Measurements from ENCODE around the gene LRP1B.
A peak's percentile ranks its signal among the peaks of the same experiment; 100 is the strongest.
"Not testable (repeated sequence)": the region's sequence is repeated elsewhere in the genome, so short reads cannot be mapped to it uniquely, and the experiment has no call there.

Gene LRP1B

DNA sequence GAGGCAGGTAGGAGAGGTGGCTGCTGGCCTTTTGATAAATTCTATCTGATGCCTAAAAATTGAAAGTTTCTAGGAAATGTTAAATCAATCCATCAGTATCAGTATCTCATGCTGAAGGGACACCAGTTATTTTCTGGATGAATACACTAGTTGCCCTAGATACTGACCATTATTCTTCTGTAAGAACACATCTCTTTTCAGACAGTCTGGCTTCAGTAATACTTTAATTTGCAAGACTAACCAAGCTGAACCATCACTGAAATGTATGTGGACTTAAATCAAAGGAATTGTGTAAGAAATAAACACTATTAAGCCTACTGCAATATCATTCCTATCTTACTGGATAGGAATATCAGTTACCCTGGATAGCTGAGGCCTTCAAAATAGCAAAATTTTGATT lies 1546.3 kb downstream of the LRP1B start:
- peak; percentile 48 for DNase-seq

DNA sequence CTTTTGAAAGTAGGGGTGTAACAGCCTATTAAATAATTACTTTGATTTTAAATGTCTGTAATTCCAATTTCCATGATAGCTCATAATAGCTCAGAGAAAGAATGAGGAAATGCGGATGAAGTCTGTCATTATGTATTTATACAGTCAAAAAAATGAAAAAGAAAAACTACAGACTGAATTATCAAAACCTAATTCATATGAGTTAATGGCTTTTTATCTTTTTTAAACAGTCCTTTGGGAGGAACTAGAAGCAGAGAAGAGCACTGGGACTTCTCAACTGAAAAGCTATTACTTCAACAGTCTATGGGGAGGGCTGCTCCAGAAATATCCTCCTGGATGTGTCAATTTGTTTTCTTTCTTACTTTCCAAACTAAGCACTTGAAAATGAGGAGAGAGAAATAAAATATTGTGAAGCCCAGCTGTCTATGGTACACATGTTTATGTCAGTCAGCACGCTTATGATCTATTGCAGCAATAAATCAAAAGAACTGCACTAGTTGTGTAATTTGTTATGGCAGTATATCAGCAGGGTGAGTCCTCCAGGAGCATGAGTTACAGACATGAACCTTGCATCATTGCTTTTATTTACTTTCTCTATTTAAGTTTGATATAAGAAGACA lies 1550.2 kb downstream of the LRP1B start:
- no peak for DNase-seq

DNA sequence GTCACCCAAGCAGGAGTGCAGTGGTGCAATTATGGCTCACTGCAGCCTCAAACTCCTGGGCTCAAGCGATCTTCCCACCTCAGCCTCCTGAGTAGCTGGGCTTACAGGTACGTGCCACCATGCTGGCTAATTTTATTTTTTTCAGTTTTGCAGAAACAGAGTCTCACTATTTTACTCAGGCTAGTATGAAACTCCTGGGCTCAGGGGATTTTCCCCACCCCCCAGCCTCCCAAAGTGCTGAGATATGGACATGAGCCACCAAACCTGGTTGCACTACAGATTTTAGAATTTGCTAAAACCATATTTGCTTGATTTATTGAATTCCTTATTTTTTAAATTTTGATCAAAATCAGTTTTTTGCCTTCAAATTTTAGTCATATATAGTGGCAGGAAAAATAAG lies 1553.4 kb downstream of the LRP1B start:
- no peak for DNase-seq

DNA sequence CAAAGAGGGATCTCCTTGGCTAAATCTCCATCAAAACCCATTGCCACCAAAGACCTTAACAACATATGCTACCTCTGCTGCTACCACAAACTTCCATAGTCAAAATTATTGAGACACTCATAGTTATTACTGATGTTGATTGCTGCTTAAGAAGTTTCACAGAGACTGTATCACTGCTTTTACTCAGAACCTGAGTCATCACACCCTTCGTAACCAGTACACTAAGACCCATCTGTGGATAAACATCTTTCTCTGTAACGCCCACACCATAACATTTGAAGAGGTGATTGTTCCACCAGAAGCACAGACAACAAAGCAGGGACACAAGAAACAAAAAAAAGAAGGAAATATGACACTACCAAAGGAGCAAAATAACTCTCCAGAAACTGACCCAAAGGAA lies 1563.1 kb downstream of the LRP1B start:
- no peak for DNase-seq

DNA sequence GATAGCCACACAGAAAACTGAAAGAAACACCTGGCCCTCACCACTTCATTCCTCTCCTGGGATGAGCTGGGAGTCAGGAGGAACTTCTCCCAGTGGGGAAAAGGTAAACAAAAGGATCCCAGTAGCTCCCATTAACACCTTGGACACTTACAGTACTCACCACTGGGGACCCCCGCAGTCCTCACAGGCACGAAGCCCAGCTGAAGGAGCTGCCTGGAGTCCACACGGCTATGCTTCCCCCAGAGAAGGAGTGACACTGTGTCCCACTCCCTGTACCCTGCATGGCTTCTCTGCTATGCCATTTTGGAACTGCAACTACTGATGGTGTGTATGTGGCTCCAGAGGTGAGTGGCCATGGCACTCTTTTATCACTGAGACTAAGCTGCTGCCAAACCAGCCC lies 1565.1 kb downstream of the LRP1B start:
- DNase-seq = no peak

DNA sequence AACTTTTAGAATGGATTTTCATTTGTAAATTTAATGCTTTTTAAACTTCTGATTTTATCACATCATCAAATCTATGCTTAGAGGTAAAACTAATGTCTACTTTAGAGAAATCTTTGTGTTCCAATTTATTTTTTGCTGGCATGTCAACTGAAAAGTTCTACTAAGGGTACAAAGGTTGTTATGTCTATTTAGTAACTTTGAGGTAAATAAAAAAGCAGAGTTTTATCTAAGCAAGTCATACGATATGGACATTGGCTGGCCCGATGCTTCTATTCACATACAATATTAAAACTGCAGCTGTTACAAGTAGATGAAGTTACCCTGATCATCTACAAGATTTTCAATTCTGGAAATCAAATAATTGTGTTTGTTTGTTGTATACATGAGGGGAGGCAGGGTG lies 1575.1 kb downstream of the LRP1B start:
- no peak for DNase-seq

DNA sequence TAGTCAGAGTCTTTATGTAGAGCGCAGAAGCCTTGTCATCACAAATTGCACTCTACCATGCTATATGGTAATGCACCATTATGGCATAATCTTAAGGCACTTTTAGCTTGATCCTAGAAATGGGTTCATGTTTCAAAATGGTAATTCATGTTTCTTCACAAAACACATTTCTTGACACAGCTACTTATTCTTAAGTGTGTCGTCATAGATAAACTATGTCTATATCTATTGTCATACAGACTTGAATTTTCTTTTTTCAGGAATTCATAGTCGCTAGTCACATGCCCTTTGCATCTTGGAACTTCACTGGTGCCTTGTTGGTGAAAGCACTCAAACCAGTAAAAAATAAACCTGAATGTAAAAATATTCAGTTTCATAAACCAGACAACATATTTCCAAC lies 1578.2 kb downstream of the LRP1B start:
- DNase-seq = no peak

DNA sequence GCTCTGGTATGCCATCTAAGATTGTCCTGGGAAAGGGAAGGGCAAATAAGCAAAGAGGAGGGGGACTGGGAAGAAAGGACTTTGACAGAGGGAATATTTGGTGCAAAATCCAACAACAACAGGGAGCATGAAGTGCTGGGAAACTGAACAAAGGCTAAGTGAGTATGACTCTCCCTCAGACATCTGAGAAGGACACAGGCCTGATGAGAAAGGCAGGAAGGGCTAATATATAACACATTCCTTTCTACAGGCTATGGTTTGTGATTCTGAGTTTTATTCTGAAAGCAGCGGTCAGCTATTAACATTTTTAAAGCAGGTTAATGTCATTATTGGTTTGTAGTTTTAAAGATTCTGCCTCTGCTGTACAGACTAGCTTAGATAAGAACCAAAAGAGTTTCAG lies 1579.5 kb downstream of the LRP1B start:
- DNase-seq = no peak

DNA sequence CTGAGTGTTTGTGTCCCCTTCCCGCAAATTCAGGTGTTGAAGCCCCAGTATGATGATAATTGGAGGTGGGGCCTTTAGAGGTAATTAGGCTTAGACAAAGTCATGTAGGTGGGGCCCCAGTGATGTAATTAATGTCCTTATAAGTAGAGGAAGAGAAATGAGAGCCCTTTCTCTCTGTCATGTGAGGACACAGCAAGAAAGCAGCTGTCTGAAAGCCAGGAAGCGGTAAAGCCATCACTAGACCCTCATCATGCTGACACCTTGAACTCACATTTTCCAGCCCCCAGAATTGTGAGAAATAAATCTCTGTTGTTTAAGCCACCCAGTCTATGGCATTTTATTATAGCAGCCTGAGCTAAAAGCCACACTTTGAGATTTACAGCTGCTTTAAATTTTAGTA lies 1580.0 kb downstream of the LRP1B start:
- no peak for DNase-seq

DNA sequence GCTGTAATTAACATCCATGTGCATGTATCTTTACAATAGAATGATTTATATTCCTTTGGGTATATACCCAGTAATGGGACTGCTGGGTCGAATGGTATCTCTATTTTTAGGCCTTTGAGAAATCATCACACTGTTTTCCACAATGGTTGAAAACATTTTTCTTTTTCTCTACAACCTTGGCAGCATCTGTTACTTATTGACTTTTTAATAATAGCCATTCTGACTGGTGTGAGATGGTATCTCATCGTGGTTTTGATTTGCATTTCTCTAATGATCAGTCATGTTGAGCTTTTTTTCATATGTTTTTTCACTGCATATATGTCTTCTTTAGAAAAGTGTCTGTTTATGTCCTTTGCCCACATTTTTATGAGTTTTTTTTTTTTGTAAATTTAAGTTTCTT lies 1586.0 kb downstream of the LRP1B start:
- DNase-seq = not testable (repeated sequence)

DNA sequence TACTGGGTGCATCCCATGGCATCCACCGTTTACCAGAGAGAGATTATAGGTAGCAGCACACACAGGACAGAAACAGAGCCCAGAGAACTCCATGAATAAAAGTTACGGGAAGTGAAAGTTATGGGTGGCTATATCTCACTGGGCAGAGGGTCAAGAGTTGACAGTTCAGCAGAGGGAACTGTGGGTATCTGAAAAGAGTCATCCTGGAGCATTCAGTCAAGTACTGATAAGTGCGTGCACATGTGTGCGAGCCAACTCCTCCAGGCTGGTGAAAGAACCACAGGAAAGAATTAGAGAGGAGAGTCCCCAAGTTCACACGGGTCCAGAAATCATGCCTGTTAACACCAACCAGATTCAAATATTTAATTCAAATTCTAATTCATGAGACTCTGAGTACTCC lies 1588.2 kb downstream of the LRP1B start:
- no peak for DNase-seq

DNA sequence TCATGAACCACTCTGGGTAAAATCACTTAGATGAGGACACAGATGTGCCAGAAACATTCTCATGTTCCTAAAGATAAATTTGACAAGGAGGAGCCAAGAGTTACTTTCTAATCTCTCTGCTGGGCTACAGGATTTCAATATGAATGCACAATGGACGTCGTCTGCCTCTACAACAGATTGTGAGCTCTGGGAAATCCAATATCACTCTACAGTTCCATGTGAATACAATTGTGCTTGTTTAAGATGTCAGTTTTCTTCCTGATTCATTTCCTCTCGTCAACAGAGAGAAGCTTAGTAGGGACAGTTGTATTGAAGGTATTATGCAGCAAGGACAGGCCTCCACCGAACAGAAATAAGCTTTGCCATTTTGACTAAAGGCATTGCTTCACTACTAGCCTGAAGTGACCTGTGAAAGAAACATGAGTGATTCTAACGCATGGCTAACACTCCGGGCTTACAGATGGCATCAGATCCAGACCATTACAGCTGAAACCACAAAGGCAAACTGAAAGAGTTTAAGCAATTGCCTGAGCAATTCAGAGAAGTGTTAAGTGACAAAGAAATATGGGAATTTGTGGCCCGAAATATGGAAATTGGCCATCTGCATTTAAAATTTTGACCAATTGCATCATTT lies 1591.5 kb downstream of the LRP1B start:
- DNase-seq = no peak

DNA sequence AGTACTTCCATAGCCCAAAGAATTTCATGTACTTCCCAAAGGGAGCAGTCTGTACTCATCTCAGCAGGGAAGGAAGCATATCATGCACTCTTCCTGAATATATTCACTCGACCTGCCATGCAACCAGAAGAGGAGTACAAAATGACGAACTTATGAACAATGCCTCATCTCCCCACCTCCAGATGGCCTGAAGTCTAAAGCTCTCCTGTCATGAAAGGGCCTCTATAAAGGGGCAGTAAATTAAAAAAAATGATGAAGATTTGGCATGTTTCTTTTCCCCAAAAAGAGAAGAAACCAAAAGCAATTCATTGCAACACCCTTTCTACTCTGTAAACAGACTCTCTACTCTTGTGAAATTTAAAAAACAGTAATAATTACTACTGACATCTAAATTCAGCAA lies 1601.1 kb downstream of the LRP1B start:
- DNase-seq = no peak

DNA sequence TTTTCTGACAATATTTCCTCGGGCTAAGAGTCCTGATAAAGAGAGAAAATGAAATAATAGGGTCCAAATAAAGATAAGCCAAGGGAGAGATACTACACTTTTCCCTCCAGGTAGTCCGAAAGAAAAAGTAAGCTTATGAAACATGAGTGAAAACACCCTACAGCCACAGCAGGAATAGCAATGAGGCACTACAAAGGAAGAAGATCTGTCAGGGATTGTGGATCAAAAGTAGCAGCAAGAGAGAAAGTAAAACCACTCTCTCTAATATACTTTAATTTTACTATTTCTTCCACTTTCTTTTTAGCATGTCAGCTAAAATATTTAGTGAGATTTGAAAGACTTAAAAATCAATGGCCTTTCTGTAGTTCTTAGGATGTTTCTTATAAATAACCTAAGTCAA lies 1601.8 kb downstream of the LRP1B start:
- DNase-seq = no peak

DNA sequence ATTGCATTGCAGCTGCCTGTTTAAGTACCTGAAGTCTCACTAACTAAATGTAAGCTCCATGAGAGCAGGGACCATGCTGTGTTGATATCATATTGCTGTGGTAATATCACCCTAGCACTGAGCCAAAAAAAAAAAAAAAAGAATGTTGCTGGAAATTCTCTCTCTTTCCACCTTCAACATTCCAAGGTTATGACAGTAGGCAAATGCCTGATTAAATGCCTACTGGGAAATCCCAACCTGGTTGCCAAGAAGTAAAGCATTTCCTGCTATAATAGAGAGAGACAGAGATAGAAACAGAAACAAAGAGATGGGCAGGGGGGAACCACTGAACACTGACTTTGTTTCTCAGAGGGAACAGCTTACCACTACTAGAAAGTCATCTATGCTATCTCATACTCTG lies 1604.2 kb downstream of the LRP1B start:
- no peak for DNase-seq

DNA sequence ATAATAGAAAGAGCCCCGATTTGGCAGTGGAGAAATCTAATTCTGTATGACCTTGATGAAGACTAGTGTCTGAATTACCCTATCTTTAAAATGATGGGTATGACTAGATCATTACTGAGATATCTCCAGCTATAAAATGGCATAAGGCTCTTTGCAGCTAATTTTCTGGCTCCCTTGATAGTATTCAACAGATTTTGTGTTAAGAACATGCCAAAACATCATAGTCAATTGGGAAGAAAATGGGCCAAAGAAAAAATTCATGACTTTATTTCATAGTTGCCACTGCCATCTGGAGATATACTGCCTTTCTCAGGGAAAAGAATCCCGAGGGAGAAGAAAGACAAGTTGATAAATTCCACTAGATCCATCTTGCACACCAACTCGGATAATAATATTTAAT lies 1618.7 kb downstream of the LRP1B start:
- DNase-seq = no peak

DNA sequence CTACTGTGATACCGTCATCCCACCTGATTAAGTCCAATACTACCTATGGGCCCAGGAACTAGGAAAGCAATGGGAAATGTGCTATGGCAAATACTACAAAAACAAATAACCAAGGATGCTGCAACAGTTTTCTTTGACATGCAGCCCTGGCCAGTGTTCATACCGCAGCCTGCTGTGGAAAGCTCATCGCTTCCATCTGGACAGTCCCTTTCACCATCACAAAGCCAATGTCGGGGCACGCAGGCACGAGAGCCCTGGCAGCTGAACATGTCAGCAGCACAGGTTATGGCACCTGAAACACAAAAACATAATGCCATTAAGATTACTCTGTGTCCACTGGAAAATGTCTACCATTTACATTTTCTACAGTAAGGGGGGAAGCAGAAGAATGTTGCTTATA lies 1621.1 kb downstream of the LRP1B start:
- DNase-seq = no peak

DNA sequence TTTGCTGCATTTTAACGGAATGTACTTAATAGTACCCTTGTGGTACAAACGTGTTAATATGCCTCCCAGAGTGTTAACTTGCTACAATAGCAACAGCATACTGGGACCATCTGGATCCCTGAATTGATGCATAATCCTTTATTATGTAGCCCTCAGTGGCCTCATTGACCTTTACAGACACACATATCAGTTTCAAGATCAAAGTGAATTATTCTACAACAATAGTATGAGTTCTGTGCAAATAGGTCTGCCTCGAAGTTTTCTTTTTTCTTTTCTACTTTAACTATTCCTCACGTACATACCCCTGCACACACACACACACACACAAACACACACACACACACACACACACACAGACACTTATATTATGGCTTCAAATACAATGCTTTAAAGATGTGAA lies 1622.1 kb downstream of the LRP1B start:
- no peak for DNase-seq

DNA sequence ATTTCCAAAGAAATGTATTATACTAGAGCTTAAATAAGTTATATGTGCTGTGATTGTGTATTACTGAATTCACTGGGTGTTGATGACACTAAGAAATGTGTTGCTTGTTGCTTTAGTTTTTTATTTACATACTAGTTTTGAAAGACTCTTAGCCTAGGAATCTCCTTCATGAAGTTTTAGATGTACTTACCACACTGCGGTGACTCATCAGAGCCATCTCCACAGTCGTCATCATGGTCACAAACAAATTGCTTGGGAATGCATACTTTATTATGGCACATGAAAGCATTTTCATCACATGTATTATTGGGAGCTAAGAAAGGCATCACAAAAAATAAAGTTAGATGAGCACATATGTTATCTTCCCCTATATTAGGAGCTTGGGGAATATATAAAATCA lies 1624.2 kb downstream of the LRP1B start:
- no peak for DNase-seq

DNA sequence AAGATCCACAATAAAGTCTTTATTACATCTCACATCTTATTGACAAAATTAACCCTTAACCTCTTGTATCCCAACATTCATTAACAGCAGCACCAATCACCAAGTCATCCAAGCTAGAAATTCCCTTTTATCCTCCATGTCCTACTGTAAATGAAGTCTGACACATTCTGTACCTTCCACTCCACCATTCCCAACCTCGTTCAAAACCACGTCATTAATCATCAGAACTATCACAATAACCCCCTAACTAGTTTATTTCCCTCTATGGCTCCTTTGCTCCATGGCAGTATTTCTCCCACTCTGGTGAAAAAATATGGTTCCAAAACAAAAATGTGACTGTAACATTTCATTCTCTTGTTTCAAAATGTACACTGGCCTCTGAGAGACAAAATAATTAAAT lies 1626.2 kb downstream of the LRP1B start:
- no peak for DNase-seq

DNA sequence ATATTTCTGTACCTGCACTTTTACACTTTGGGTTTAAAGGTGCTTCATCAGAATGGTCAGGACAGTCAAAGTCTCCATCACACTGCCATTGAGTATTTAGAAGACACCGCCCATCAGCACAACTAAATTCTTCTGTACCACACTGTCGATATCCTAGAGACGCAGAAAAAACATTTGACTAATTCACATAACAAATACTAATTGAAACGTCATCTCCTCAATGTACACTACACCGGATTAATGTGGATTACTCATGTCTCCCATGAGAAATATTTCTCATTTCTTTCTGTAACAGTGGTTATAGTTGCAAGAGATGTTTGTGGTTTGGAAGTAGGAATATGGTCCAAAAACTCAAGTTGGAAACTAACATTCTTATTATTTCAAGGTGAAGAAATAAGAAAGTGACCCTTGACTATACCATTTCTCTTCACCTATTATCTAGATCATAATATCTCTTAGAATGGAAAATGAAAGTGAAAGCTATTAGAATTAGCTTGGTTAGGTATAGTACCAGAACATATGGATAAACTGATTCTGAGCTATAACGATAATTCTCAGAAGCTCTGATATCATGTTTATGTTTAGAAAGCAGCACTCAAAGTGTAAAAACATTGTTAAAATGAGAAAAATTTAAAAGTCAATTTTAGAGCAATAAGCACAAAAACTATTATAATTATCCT lies 1627.7 kb downstream of the LRP1B start:
- DNase-seq = no peak

DNA sequence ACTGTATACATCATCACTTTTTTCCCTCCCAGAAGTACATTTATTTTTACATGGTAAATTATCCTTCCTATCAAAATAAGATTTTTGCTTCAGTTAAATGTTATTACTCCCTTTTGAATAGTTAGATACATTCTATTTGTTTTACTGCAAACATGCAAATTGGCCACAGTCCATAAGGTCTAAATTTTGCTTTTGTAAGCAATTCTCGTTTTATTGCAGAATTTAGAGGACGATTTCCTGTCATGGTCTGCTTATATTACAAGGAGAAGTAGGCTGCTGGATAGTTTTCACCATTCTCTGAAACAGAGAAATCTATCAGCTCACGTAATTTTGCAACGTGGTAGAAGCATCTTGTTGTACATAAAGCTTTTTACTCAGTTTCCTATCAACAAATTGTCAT lies 1632.5 kb downstream of the LRP1B start:
- no peak for DNase-seq

DNA sequence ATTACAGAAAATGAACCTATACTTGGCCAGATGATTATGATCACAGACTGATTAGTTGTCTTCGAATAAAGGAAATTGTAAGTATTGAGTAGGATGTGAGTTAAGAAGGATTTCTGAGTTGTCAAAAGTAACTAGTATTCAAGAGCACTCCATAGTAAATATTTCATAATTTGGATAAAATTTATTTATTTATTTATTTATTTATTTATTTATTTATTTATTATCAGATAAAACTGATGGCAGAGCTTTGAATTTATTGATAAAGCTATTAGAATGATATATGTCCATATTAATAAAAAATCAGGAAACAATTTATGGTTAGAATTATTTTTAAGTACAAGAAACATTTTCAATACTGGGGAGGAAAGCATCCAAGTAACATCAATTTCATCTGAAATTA lies 1634.1 kb downstream of the LRP1B start:
- DNase-seq = no peak

DNA sequence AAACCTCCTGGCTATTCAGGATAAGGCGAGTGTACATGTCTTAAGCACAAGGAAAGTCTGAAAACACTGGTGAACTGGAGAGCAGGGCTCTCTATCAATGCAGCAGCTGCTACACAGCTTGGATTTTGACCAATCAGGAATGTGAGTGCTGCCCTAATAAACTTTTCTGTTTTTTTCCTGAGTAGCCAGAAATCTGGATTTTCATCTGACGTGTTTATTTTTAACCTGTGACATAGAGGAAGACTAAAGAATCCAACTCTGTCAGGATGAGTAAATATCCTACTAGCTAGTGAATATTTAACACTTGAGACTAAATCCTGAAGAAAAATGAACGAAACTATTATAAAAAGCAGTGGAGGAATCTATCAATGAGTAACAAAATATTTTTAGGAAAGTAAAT lies 1638.9 kb downstream of the LRP1B start:
- DNase-seq = no peak

DNA sequence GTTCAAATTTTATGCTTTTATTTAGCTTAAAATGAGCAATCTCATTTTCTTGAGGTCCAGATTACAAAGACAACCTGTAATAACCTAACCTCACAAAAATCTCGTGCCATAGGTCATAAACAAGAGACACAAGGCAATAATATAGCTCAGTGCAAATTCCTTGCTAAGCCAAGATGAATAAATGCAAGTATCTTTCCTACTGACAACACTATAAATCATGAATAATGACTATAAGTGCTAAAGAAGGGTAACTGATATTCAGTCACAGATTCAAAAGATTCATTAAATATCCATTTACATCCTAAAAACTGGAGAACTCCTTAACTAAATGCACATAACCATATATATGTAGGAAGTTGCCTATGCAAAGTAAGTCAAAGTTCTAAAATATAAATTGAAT lies 1641.6 kb downstream of the LRP1B start:
- no peak for DNase-seq

All from eye (tissue), 1 donor.